HCEC 1CT (cell line): ENCODE measurements around the gene GABRG3.
"Not testable (repeated sequence)": the region's sequence is repeated elsewhere in the genome, so short reads cannot be mapped to it uniquely, and the experiment has no call there.

Experiments used
- DNase-seq: peaks from one replicate; pipeline ENCODE4 v3.0.0-alpha.2; 2017

The GABRG3 gene

DNA sequence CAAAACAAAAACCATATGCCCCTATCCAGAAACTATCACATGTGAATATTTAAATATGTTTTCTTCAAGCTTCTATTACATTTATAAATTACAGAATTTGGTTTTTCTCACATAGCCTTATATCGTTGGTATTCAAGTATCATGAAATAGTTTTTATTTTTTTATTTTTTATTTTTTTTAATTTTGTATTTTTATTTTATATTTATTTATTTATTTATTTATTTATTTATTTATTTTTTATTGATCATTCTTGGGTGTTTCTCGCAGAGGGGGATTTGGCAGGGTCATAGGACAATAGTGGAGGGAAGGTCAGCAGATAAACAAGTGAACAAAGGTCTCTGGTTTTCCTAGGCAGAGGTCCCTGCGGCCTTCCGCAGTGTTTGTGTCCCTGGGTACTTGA lies 32.0 kb downstream of the GABRG3 start:
- not testable (repeated sequence) for DNase-seq

DNA sequence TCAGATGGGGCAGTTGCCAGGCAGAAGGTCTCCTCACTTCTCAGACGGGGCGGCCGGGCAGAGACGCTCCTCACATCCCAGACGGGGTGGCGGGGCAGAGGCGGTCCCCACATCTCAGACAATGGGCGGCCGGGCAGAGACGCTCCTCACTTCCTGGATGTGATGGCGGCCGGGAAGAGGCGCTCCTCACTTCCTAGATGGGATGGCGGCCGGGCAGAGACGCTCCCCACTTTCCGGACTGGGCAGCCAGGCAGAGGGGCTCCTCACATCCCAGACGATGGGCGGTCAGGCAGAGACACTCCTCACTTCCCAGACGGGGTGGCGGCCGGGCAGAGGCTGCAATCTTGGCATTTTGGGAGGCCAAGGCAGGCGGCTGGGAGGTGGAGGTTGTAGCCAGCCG lies 33.2 kb downstream of the GABRG3 start:
- not testable (repeated sequence) for DNase-seq

DNA sequence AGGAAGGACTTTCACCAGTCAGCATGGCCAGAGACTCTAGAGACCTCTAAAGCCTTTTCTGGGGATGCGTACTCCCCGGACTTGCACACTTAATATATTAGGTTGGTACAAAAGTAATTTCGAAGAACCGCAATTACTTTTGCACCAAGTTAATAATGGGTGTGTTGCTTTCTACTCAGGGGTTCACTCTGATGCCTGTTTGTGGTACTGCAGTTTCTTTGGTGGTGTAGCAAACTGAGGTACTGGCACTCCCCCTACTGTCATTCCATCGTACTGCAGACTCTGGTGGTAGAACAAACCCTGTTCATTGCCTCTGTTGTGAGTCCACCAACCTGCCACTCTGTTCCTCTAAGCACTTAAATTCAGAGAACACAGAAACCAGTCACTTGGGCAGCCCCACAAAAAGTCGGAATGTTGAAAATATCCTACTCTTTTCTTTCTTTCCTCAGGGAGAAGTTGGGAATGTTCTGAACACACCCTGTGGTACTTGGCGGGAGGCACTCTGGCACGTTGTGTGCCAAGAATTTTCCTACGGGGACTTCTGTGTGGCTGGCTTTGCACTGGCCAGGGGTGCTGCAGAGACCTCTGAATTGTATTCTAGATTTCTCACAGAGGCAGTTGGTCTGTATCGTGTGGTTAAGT lies 46.3 kb downstream of the GABRG3 start:
- peak; percentile 8 for DNase-seq

DNA sequence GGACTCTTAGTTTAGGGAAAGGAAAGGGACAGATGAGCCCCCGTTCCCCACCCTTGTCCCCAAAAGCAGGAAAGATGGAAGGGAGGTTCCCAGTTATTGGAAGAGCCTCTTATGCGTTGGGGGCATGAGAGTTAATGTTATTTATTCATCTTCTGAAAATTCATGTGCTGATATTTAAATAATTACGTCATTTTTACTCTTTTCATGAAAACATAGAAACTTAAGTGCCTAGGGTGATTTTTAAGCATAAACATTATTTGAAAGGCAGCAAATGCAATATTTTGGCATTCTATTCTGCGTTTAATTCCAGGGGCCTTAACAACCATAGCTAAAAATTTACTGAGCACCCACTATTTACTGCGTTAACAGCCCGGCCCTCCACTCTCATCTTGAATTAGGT lies 48.7 kb downstream of the GABRG3 start:
- DNase-seq = no peak

DNA sequence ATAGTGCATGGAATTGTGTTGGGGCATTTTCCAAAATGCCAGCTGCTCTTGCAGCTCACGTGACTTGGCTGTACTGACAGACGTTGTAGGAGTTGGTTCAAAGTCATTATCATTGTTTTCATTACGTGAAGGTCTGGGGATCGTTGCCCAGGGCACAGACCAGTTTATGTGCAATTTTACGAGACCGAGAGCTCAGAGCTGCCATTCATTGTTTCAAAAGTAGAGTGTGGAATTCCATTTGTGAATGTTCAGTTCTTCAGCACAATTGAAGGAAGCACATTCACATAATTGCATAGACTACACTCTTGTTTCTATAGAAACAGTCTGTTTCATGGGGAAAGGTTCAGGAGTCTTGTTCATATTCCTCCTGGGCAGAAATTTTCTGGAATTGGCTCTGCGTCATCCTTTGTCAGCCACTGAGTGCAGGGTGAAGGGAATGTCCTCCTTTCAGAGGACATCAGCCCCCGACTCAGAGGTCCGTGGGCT lies 54.5 kb downstream of the GABRG3 start:
- no peak for DNase-seq

DNA sequence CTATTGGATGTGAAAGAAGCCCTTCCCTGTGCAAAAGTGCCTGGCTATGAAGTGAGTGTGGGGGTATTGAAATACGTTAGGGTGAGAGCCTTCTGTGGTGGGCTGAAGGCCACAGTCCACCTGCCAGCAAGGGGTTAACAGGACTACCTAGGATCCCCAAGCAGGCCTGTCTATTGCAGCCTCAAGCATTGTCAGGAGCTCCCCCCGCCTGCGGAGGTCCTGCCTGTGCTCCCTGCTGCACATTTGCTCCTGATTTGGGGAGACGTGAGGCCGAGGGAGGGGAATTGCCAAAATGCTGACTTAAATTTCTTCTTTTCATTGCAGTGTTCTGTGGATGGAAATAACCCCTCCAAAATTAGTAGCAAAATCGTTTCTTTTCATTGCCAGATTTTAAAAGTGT lies 56.2 kb downstream of the GABRG3 start:
- DNase-seq = no peak

DNA sequence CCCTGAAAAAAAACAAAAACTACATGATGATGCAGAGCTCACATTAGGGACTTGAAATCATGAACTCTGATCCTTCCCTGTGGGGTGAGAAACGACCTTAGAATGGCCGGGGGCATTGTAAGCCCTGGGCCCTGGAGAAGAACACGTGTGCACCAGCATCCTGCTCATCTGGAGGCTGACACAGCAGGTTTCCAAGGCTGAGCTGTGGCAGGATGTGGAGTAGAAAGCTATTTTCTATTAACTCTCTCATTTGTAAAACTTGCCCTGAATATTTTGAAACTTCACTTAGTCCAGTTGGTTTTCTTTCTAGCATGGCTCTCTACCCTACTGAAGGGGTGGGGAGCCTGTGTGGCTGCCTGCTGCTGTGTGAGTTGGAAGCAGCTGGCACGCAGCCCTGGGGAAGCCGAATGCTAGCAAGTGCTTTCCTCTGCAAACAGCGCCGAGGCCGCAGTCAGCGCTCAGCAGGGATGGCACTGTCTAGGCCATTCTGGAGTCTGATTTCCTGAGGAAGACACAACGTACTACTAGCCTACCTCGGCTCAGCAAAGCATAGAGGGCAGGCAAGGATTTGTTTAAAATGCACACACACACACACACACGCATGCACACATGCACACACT lies 58.0 kb downstream of the GABRG3 start:
- DNase-seq = no peak

DNA sequence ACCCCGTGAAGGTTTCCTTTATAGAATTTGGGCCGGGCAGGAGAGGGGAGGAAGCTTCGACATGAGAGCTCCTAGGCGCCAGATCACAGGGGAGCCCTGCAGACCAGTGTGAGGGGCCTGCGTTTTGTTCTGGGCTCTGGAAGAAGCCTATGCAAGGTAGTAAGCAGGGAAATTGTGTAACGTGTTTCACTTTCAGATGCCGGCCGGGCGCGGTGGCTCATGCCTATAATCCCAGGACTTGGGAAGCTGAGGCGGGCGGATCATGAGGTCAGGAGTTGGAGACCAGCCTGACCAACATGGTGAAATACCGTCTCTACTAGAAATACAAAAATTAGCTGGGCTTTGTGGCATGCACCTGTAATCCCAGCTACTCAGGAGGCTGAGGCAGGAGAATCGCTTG lies 65.2 kb downstream of the GABRG3 start:
- DNase-seq = no peak

DNA sequence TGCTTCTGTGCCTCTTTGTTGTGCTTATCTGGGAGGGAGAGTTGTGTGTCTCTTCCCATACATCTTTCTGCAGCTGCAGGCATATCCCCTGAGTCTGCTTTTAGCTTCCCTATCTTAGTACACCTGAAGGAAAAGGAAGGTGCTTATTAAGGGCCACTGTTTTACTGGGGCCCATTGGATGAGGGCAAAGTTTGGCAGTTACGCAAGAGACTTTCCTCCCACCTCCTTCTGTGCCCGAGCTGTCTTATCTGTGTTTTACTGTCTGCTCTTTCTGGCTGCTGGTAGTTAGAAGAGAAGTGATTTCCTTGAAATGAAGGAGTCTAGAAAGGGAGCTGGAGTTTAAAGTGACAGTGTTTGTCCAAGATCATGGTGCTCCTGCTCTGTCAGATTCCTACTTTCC lies 66.5 kb downstream of the GABRG3 start:
- no peak for DNase-seq

DNA sequence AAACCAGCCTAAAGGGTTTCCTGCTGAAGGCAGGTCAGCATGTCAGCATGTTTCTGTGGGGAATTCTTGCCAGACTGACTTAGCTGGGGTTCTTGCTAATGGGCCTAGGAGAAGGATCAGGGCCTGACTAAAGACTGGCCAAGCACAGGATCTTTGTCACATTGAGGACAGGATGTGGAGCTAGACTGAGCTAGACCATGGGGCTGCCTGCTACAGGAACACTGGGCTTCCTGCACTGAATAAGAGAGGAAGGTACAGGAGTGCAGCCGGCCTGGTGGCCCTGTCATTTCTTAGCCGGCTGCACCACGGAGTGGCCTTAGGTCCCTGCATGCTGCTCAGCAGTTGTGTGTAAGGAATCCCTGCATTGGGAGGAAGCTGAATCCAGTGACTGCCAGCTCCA lies 68.2 kb downstream of the GABRG3 start:
- no peak for DNase-seq

DNA sequence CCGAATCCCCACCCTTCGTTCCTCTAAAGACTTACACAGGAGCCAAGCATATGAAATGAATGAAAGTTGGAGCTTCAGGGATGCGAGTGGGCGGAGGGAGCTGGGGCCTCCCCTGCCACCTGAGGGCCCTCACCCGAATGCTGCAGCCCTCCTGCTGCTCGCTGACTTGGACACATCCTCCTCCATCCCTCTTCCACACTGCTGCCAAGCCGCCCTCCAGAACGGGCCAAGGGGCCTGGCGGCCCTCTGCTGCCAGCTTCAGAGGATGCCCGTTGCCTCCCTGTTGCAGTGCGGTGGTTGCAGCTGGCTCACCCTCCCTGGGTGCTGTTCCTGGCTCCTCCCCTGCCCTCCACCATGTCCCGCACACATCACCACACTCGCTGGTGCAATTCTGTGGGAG lies 71.2 kb downstream of the GABRG3 start:
- no peak for DNase-seq

DNA sequence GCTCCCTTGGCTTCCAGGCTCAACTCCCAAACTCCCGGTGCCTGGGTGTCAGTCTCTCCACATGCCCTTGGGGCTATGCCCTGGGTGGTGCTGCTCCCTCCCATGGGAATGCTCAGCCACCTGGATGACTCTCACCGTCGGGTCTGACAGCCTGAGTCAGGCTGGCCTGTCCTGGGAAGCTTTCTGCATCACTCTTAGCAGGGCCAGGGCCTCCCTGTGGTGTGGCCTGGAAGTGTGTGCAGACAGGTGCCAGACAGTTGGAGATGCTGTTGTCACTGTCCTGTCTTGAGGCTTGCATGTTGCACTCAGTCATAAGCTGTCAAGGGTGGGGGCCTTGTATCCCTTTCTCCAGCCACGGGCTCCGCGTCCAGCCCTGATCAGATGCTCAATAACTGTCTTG lies 71.7 kb downstream of the GABRG3 start:
- DNase-seq = no peak

DNA sequence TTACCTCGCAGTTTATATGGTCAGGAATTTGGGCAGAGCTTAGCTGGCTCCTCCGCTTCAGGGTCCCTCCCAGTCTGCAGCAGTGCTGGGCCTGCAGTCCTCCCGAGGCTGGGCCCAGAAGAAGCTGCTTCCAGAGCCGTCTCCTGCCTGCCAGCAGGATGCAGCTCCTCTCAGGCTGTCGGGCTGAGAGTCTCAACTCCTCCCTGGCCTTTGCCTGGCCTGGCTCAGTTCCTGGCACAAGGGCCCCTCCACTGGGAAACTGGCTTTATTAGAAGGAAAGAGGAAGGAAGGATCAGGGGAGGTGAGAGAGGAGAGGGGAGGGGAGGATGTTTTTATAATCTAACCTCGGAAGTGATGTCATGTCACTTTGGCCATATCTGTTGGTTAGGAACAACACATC lies 72.8 kb downstream of the GABRG3 start:
- DNase-seq = no peak

DNA sequence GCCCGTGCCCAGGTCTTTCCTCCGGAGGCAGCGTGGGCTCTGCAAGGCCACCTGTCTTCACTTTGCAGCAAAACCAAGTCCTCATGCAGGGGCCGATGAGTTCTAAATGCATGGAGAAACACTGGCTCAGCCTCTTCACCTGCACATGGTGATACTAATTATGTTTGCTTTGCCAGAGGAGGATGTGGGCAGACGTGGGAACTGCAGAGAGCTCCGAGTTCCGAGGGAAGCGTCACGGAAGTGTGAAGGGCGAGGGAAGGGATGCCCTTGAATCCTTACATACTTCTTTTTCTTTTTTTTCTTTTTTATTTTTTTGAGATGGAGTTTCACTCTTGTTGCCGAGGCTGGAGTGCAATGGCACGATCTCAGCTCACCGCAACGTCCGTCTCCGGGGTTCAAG lies 74.8 kb downstream of the GABRG3 start:
- DNase-seq = no peak

DNA sequence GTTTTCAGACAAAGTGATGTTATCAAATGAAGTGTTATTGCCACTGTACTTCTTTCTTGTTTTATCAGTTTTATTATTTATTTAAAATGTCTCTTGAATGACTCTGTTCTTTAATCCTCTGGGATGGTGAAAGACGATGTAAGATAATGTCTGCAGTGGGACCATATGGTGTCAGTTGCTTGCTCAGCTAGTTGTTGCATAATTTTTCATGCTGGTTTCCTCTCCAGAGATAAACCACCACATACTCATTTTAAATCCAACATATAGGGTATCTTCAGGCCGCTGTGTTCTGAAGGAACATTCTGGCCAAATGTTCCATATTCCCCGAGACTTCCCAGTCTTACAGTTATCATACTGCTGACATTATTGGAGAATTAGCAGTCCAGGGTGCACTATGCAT lies 75.9 kb downstream of the GABRG3 start:
- DNase-seq = no peak

DNA sequence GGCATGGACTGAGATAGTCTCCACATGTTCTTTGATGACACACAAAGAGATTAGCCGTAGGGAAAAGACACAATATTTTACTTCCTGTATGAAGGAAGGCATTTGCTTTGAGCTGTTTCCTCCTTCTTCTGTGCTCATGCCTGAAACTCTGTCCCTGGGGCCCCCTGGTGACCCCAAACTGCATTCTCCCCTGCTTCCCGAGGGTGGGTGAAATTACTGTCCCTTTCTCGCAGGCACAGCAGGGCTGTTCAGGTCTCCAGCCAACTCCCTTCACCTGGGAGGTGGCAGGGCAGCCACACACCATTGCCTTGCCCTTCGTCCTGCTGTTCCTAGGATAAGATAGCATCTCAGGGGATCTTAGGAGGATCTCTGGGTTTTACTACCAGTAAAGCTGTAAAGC lies 79.2 kb downstream of the GABRG3 start:
- DNase-seq = no peak

DNA sequence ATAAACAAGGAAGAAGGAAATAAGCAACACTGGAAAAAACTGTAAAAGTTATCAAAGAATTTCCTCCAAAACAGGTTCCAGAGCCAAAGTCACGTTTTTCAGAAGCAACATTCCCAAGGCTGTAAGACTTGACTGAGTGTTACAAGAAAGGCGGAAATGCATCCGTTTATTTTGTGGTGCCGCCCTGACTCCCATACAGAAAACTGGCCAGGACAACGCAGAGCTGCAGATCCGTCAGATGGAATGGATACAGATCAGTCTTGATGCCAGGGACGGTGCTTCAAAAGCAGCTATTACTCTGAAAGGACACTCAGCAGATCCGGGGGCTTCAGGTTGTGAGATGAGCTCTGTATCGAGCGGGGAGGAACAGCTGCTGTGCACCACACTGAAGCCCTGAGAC lies 83.4 kb downstream of the GABRG3 start:
- no peak for DNase-seq

DNA sequence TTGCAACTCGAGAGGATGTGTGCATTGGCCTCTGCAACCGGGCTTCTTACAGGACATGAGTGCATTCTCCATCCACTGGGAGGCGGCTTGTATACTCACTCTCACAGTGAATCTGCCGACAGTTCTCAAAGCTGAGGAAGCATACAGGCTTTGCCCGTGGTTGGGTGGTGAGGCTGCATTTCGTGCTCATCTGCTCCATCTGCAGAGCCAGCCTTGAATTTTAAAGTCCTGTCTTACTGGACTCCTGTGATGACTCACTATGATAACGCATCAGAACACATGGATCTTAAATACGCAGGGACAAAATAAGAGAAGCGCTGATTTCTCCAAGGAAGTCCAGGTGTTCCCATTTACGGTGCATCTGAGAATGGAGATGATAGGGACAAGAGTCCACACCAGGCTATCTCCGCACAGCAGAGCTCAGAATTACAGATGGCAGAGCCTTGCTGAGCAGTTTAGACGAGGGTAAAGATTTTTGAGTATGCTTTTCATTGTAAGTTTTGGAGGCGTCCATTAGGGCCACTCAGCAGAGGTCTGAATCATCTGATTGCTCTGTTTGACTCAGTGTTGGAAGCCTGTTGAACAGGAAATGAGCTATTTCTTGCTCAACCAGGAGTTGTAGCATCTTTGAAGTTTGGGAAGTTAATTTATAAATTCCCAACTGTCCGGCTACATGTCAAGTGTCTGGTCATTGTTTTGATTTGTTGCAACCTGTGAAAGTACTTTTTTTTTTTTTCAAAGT lies 87.1 kb downstream of the GABRG3 start:
- DNase-seq = no peak

DNA sequence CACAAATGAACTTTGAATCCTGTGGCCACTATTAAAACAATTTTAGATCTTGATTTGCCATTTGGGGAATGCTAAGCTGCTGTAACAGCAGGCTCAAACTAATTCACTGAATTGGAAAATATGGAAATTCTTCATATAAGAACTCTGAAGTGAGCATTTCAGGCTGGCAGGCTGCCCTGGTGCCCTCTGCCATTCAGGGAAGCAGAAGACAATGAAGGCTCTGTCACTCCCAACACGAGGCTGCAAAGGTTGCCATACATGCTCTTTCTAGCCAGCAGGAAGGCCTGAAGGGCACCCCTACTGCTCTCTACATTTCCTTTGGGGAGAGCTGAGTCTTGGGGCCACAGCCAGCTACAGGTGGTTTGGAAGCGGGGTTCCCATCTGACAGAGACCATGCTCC lies 88.0 kb downstream of the GABRG3 start:
- DNase-seq = no peak

DNA sequence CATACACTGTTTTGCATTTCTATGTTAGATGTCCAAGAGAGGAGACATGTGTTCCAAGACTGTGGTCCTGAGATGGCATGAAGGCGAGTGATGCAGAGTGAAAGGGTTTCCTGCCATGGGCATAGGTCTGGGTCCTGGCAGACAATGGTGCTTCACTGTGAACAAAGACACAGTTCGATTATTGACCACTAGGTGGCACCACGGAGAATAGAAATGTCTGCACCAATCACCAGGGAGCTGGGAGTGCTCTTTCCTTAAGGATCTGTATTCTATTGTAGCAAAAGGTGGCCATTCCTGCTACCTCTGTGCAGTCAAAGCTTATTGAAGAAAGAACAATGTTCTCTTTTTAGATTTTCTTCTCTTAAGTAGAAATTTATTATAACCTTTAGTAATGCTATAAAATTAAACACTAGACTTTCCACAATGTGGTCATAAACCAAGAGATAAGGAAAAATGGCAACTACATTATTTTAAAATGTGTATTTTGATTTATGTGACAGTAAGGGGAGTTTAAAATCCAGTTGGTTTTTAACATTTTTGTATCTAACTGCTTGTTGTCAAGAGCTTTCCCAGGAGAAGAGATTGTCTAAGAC lies 88.7 kb downstream of the GABRG3 start:
- DNase-seq = no peak

DNA sequence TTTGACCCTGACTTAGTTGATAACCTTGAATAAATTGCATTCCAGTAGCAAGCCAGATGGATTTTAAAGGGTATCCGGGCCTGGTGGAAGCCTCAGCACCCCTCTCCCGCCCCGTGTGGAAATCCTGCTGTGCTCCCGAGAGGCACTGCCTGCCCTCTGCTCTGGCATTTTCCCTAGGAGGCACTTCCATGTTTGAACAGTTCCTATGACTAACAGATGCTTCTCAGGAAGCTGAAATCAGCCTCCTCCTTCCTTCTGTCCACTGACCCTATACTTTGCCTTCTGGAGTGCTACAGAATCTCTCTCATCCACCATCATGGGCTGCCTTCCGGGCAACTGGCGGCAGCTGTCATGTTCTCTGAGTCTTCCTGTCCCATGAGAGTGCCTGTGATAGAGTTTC lies 90.8 kb downstream of the GABRG3 start:
- no peak for DNase-seq

DNA sequence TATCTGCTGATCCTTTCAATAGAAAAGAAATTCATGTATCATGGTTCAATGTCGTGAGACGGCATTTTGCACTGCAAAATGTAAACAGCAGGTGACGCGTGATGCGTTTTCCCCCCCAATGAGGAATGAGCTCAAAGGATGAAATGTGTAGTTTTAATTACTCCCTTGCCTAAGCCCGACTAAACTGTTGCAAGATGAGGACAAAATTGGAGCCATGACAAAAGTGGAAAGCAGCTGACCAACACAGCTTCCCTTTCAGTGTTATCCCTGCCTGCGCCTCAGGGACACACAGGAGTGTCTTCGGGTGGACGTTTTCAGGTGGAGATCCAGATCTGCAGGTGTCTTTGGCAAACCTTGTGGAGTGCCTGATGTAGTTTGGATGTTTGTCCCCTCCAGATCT lies 92.0 kb downstream of the GABRG3 start:
- no peak for DNase-seq

DNA sequence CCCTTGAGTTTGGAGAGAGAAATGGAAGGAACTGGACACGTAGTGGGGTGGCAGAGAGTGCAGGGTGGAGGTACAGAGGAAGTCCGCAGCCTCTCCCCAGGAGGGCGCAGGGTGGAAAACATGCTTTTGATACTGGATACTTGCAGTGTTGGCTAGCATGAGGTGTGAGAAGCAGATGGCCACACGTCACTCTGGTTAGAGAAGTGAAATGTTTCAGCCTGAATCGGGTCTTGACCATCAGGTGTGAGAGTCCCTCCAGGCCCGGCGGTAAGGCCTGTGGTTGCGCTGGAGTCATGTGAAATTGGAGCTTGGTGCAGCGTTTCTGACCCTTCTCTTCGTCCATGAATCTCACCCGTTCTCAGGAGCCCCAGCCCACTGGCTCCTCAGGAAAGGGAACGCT lies 93.1 kb downstream of the GABRG3 start:
- no peak for DNase-seq

DNA sequence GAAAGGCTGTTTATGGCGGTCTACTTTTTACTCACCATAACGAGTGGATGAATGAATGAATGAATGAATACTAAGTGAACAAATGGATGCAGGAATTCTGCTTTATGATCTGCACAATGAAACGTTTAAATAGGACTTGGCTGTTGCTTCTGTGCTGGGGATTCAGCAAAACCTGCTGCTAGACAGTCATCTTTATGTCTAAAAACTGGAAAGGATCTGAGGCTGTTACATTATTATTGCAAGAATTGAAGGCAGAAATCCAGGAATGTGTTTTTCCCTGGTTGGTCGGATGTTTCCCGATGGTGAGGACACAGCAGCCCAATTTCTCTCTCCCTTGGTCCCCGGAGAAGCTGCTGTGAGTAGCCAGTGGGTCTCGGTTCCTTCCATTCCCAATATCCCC lies 94.2 kb downstream of the GABRG3 start:
- DNase-seq = no peak
